ENCODE data around the gene KDF1. TPM values are rescaled to one million over a fixed set of nuclear protein-coding genes. Genes with fewer than 3 reads are reported as not detected.

KDF1 gene
- total and polyA plus RNA-seq, 2 of the 13 experiments (the other 11 are each of a cell fraction or from before 2014, with no cell fraction given), result 1.9 to 4.9 TPM

GRCh38 chr1:26911399-26912146 is 48.7 kb downstream of the KDF1 start (continued):
- TF ChIP-seq HNRNPL (IDR thresholded peaks at IDR 0.05; ENCODE audit: low read depth, low read length) (peak; percentile 88; the same call in 1 of the 2 replicates), MTF1 (CRISPR knock-in tag; IDR thresholded peaks at IDR 0.05) (no peak), TRIM24 (CRISPR knock-in tag; IDR thresholded peaks at IDR 0.05) (no peak), SAFB2 (CRISPR knock-in tag; IDR thresholded peaks at IDR 0.05; ENCODE audit: borderline replicate concordance, low read depth) (0 out of 2 replicates have a peak, but pooled peaks have one; percentile 68), ZBTB37 (CRISPR knock-in tag; IDR thresholded peaks at IDR 0.05) (no peak), ZNF225 (CRISPR knock-in tag; IDR thresholded peaks at IDR 0.05) (no peak), GATAD1 (CRISPR knock-in tag; IDR thresholded peaks at IDR 0.05) (no peak; the same call in 1 of the 2 replicates), ZNF263 (CRISPR knock-in tag; IDR thresholded peaks at IDR 0.05) (0 out of 2 replicates have a peak, but pooled peaks have one; percentile 24), NRL (CRISPR knock-in tag; IDR thresholded peaks at IDR 0.05; ENCODE audit: borderline replicate concordance) (no peak), ZNF383 (CRISPR knock-in tag; IDR thresholded peaks at IDR 0.05; ENCODE audit: borderline replicate concordance) (no peak), MXI1 (IDR thresholded peaks at IDR 0.05; ENCODE audit: borderline replicate concordance, low read depth, low read length) (no peak), ZNF772 (CRISPR knock-in tag; IDR thresholded peaks at IDR 0.05) (no peak; the same call in 1 of the 2 replicates), SRSF4 (IDR thresholded peaks at IDR 0.05; ENCODE audit: low read depth, low read length, poor library complexity, severe bottlenecking) (no peak), ZFP90 (CRISPR knock-in tag; IDR thresholded peaks at IDR 0.05; ENCODE audit: borderline replicate concordance) (no peak), TCF7L2 (IDR thresholded peaks at IDR 0.05; ENCODE audit: low read depth, low read length) (no peak), MAFF (IDR thresholded peaks at IDR 0.05; ENCODE audit: low read depth, low read length) (no peak), TEAD2 (CRISPR knock-in tag; IDR thresholded peaks at IDR 0.05) (no peak), ZNF841 (CRISPR knock-in tag; IDR thresholded peaks at IDR 0.05; ENCODE audit: borderline replicate concordance) (no peak), IRF9 (CRISPR knock-in tag; IDR thresholded peaks at IDR 0.05; ENCODE audit: borderline replicate concordance) (0 out of 2 replicates have a peak, but pooled peaks have one; percentile 72), ZBTB49 (CRISPR knock-in tag; IDR thresholded peaks at IDR 0.05; ENCODE audit: borderline replicate concordance) (0 out of 2 replicates have a peak, but pooled peaks have one; percentile 29), ZNF431 (CRISPR knock-in tag; IDR thresholded peaks at IDR 0.05; ENCODE audit: borderline replicate concordance, low read depth) (no peak), DNMT1 (CRISPR knock-in tag; IDR thresholded peaks at IDR 0.05) (no peak), HOXA5 (CRISPR knock-in tag; IDR thresholded peaks at IDR 0.05) (no peak), TBX3 (IDR thresholded peaks at IDR 0.05; ENCODE audit: borderline replicate concordance) (no peak), ZNF3 (CRISPR knock-in tag; IDR thresholded peaks at IDR 0.05) (no peak), AGO2 (optimal IDR thresholded peaks at IDR 0.05; ENCODE audit: low read depth, low read length) (peak; percentile 89)
